22Rv1 (cell line): ENCODE results near the gene PDCD5.

Experiments
- CTCF ChIP-seq: fragments of 450-650 bp; IDR thresholded peaks from 2 replicates; pipeline ENCODE4 v1.5.1; 2017; ENCODE audit warnings: mild to moderate bottlenecking
- ZFX ChIP-seq: fragments of 450-650 bp; IDR thresholded peaks from 2 replicates; pipeline ENCODE4 v1.6.1; 2017; ENCODE audit warnings: antibody characterized with exemption, borderline replicate concordance

DNA sequence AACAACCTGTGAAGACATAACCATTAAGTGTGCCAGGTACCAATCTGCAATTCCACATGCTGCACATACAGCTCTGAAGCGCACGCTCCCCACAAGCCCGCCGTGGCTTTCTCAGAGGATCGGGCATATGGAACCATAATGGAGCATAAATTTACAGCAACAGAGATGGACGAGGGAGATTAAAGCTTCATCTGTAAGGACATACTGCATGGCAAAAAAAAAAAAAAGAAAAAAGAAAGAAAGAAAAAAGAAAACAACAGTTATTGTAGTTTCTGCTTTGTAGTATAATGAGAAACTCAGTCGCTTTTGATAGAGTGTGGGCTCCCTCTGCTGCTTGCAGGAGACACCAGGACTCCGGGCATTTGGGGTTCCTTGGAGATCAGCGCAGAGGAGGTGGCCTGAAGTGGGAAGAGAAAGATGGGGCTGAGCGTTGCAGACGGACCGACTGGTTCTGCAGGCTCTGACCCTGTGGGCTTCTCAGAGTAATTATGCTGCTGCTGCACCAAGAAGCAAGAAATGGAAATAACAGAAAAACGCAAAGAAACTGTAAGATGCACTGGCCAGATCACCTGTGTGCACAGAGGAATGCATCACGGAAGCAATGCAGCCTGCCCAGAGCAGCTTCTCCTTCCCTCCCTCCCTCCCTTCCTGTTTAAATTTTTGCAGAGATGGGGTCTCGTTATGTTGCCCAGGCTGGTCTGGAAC is 10.8 kb upstream of the PDCD5 start:
- TF ChIP-seq CTCF (peak; percentile 79), ZFX (no peak)
